ENCODE measurements around the gene GLYATL2. TPM values are rescaled to one million over a fixed set of nuclear protein-coding genes. Genes with fewer than 3 reads are reported as not detected.

GLYATL2 gene
- total and polyA plus RNA-seq, 9 of the 15 experiments (the other 6 are each of a cell fraction or from before 2014, with no cell fraction given): not detected

- TF ChIP-seq, protein P1, sequence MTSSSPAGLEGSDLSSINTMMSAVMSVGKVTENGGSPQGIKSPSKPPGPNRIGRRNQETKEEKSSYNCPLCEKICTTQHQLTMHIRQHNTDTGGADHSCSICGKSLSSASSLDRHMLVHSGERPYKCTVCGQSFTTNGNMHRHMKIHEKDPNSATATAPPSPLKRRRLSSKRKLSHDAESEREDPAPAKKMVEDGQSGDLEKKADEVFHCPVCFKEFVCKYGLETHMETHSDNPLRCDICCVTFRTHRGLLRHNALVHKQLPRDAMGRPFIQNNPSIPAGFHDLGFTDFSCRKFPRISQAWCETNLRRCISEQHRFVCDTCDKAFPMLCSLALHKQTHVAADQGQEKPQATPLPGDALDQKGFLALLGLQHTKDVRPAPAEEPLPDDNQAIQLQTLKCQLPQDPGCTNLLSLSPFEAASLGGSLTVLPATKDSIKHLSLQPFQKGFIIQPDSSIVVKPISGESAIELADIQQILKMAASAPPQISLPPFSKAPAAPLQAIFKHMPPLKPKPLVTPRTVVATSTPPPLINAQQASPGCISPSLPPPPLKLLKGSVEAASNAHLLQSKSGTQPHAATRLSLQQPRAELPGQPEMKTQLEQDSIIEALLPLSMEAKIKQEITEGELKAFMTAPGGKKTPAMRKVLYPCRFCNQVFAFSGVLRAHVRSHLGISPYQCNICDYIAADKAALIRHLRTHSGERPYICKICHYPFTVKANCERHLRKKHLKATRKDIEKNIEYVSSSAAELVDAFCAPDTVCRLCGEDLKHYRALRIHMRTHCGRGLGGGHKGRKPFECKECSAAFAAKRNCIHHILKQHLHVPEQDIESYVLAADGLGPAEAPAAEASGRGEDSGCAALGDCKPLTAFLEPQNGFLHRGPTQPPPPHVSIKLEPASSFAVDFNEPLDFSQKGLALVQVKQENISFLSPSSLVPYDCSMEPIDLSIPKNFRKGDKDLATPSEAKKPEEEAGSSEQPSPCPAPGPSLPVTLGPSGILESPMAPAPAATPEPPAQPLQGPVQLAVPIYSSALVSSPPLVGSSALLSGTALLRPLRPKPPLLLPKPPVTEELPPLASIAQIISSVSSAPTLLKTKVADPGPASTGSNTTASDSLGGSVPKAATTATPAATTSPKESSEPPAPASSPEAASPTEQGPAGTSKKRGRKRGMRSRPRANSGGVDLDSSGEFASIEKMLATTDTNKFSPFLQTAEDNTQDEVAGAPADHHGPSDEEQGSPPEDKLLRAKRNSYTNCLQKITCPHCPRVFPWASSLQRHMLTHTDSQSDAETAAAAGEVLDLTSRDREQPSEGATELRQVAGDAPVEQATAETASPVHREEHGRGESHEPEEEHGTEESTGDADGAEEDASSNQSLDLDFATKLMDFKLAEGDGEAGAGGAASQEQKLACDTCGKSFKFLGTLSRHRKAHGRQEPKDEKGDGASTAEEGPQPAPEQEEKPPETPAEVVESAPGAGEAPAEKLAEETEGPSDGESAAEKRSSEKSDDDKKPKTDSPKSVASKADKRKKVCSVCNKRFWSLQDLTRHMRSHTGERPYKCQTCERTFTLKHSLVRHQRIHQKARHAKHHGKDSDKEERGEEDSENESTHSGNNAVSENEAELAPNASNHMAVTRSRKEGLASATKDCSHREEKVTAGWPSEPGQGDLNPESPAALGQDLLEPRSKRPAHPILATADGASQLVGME (CRISPR knock-in tag; IDR thresholded peaks at IDR 0.05): no peak
These were observed 12.4 kb downstream of the GLYATL2 start (continued) for GRCh38 chr11:58832056-58832645.

DNA sequence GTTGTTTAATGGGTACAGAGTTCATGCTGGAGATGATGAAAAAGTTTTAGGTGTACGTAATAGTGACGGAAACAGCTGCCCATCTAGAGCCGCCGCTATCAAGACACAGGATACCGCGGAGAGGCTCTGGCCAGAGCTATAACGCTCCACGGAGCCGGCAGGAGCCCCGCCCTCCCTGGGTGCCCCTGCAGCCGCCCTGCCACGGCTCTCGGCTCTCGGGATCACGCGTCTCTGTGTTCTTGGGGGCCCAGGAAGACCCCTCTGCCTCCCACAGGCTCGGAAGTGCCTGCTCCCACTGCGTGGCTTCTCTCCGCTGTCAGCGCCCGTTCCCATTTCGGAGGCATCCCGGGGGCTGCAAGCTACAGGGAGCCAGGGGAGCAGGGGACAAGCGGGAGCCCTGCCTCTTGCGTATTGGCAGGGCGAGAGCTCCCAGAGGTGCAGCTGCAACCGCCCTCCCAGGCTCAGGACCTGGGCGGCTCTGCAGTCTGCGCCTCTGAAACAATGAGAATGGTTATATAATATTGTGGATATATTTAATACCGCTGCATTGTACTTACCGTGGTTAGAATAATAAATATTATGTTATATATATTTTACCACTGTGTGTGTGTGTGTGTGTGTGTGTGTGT lies 13.7 kb downstream of the GLYATL2 start:
- peak; percentile 56; the same call in 2 of the 3 replicates for ATAC-seq
- POLR2A ChIA-PET: no interaction called here
- Histone ChIP-seq H3K4me3 (no peak overlapping the region), H3K27ac (ENCODE audit: extremely low read depth, low read depth, low read length) (no peak overlapping the region), H3K9me1 (ENCODE audit: control insufficient read depth, insufficient read depth, low read length) (no peaks in the 10 kb centered on the region), H3K4me2 (ENCODE audit: insufficient read depth, low read length) (no peak overlapping the region), H3K27me3 (ENCODE audit: control insufficient read depth in 2 of 2, insufficient read depth in 2 of 2, low read length in 2 of 2) (peaks cover 0 to 6% of the 10 kb centered on the region in 2 experiments; a peak in 2 of 5 replicates), H3K9me3 (replicated peaks; ENCODE audit: control insufficient read depth, insufficient read depth, low read depth, low read length) (no peaks in the 10 kb centered on the region), H3K4me1 (replicated peaks in 1 of 2; ENCODE audit: control insufficient read depth in 2 of 2, insufficient read depth in 2 of 2, low read length in 2 of 2) (peaks cover 0 to 5% of the 10 kb centered on the region in 2 experiments; a peak in 2 of 5 replicates), H3K36me3 (ENCODE audit: control insufficient read depth, insufficient read depth, low read length) (no peaks in the 10 kb centered on the region), H4K20me1 (replicated peaks; ENCODE audit: control insufficient read depth, insufficient read depth, low read length) (no peaks in the 10 kb centered on the region), H2AFZ (ENCODE audit: low read depth, low read length) (no peak overlapping the region), H3K9ac (ENCODE audit: insufficient read depth in 1 of 2, low read depth in 2 of 2, low read length in 2 of 2) (peak overlapping the region in 1 of 2 experiments; percentile 52; a peak in 1 of 4 replicates), H3K79me2 (ENCODE audit: control insufficient read depth, insufficient read depth, low read length) (no peaks in the 10 kb centered on the region)
- no peak for FAIRE-seq
- in situ Hi-C loops (cut with MboI) (no loop called here), intact Hi-C loops (cut with micrococcal nuclease) (no loop called here)
- 1% methylated on average over 25 of the region's 31 CpGs for WGBS (ENCODE audit: insufficient coverage, low coverage, missing lambda C conversion rate)
- CTCF ChIA-PET (ENCODE audit: low intra/inter-chr PET ratio): no interaction called here
- no TSS peak for BruUV-seq (replicated peaks)
- DNase-seq (ENCODE audit: extremely low read depth in 1 of 4, low spot score in 3 of 4): no peak
- TF ChIP-seq MYBL2 (IDR thresholded peaks at IDR 0.05; ENCODE audit: low read depth) (no peak), MYBL2 (CRISPR knock-in tag; IDR thresholded peaks at IDR 0.05; ENCODE audit: borderline replicate concordance) (no peak), CBFA2T3 (IDR thresholded peaks at IDR 0.05) (no peak)
- TF ChIP-seq, protein P2, sequence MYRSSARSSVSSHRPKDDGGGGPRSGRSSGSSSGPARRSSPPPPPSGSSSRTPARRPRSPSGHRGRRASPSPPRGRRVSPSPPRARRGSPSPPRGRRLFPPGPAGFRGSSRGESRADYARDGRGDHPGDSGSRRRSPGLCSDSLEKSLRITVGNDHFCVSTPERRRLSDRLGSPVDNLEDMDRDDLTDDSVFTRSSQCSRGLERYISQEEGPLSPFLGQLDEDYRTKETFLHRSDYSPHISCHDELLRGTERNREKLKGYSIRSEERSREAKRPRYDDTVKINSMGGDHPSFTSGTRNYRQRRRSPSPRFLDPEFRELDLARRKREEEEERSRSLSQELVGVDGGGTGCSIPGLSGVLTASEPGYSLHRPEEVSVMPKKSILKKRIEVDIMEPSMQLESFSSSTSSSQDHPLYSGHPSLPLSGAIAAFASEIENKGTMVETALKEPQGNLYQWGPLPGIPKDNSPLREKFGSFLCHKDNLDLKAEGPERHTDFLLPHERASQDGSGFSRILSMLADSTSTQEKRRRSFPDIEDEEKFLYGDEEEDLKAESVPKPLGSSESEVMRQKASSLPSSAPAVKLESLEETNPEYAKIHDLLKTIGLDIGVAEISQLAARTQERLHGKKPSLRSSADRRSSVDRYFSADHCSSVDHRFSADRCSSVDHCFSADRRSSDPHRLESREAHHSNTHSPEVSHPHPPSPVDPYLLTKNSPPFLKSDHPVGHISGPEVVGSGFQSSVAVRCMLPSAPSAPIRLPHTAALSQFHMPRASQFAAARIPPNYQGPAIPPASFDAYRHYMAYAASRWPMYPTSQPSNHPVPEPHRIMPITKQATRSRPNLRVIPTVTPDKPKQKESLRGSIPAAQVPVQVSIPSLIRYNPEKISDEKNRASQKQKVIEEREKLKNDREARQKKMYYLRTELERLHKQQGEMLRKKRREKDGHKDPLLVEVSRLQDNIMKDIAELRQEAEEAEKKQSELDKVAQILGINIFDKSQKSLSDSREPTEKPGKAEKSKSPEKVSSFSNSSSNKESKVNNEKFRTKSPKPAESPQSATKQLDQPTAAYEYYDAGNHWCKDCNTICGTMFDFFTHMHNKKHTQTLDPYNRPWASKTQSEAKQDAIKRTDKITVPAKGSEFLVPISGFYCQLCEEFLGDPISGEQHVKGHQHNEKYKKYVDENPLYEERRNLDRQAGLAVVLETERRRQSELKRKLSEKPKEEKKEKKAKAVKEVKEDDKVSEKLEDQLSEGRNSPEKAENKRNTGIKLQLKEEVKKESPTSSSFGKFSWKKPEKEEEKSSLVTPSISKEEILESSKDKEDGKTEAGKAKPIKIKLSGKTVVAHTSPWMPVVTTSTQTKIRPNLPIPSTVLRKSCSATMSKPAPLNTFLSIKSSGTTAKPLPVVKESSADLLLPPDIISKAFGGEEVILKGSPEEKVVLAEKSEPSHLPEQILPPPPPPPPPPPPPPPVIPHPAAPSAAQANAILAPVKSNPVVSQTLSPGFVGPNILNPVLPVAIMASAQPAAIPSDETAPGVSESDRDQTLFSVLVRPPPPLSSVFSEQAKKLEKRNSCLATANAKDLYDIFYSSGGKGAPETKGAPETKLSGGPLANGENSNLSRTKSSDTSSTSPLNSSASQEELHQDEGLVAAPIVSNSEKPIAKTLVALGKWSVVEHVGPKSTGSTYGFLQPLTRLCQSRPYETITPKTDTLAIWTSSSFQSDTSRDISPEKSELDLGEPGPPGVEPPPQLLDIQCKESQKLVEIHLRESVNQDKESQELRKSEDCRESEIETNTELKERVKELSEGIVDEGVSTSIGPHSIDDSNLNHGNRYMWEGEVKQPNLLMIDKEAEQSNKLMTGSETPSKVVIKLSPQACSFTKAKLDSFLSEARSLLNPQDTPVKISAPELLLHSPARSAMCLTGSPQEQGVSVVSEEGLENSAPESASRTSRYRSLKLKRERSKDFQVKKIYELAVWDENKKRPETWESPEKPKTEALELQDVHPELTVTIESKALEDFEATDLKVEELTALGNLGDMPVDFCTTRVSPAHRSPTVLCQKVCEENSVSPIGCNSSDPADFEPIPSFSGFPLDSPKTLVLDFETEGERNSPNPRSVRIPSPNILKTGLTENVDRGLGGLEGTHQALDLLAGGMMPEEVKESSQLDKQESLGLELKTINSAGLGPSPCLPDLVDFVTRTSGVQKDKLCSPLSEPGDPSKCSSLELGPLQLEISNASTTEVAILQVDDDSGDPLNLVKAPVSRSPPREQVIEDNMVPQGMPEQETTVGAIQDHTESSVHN (IDR thresholded peaks at IDR 0.05; ENCODE audit: borderline replicate concordance in 1 of 2, low read depth in 1 of 2): no peak

Measured in K562 (cell line).